HepG2 (cell line): ENCODE measurements around the gene CBLN3. TPM values are rescaled to one million over a fixed set of nuclear protein-coding genes. Genes with fewer than 3 reads are reported as not detected.
A peak's percentile ranks its signal among the peaks of the same experiment; 100 is the strongest.

Source experiments
- ARNT ChIP-seq: fragments of 450-650 bp; IDR thresholded peaks from 2 replicates; pipeline ENCODE4 v1.6.1; 2017
- HNRNPH1 ChIP-seq: fragments of 200-400 bp; formaldehyde crosslinking; optimal IDR thresholded peaks from 2 replicates; pipeline ENCODE3; 2017; ENCODE audit warnings: mild to moderate bottlenecking, low read depth, low read length
- KAT8 ChIP-seq: IDR thresholded peaks from 2 replicates; pipeline ENCODE4 v1.6.1; 2016; ENCODE audit warnings: missing genetic modification reagents, missing compliant biosample characterization
- MTA3 ChIP-seq: sonication (generic); formaldehyde crosslinking; IDR thresholded peaks from 2 replicates; pipeline ENCODE4 v1.4.0; 2020; ENCODE audit warnings: missing genetic modification reagents
- PHB2 ChIP-seq: fragments of 450-650 bp; IDR thresholded peaks from 2 replicates; pipeline ENCODE4 v1.6.1; 2018; ENCODE audit not compliant: partially characterized antibody
- POLR2AphosphoS5 ChIP-seq: IDR thresholded peaks from 2 replicates; pipeline ENCODE4 v1.6.1; 2012; ENCODE audit warnings: low read depth, low read length
- SAP130 ChIP-seq: IDR thresholded peaks from 2 replicates; pipeline ENCODE4 v1.6.1; 2016; ENCODE audit warnings: low read depth
- U2AF2 ChIP-seq: fragments of 200-400 bp; formaldehyde crosslinking; IDR thresholded peaks from 2 replicates; pipeline ENCODE4 v1.6.1; 2017; ENCODE audit warnings: low read depth, mild to moderate bottlenecking, low read length
- ZBTB33 ChIP-seq: sonication (generic); formaldehyde crosslinking; IDR thresholded peaks from 2 replicates; pipeline ENCODE4 v1.4.0; 2020; ENCODE audit warnings: missing genetic modification reagents
- ZNF20 ChIP-seq: sonication (generic); formaldehyde crosslinking; IDR thresholded peaks from 2 replicates; pipeline ENCODE4 v1.4.0; 2020; ENCODE audit warnings: mild to moderate bottlenecking, moderate library complexity, missing genetic modification reagents
- ZNF317 ChIP-seq: sonication (generic); formaldehyde crosslinking; IDR thresholded peaks from 2 replicates; pipeline ENCODE4 v1.5.0; 2020; ENCODE audit warnings: mild to moderate bottlenecking, missing genetic modification reagents
- ZNF589 ChIP-seq: sonication (generic); formaldehyde crosslinking; conservative IDR thresholded peaks from 2 replicates; pipeline ENCODE4 v1.8.0; 2022; ENCODE audit warnings: mild to moderate bottlenecking, moderate library complexity, missing genetic modification reagents
- ZNF772 ChIP-seq: sonication (generic); formaldehyde crosslinking; IDR thresholded peaks from 2 replicates; pipeline ENCODE4 v1.5.0; 2020; ENCODE audit warnings: mild to moderate bottlenecking, missing genetic modification reagents
- polyA plus RNA-seq, 8 experiments: library from polyadenylated mRNA; depleted of rRNA in 3 of 8; stranded (reverse) in 7 of 8; unstranded in 1 of 8; fragments of >200 nt; fragmentation: Illumina TruSeq in 4 of 8; extraction: Trizol in 4 of 8; gene quantifications; 2 replicates each; pipeline versions ENCODE4 v1.2.1 to v1.2.3, GENCODE V29; 2011 to 2016; ENCODE audit warnings: low read depth in 4 of 8, missing spikeins in 1 of 8, mixed read lengths in 1 of 8; ENCODE audit not compliant: insufficient read depth in 1 of 8
- total RNA-seq, 5 experiments: library from RNA; depleted of rRNA; stranded (reverse); fragments of >200 nt; fragmentation: Illumina TruSeq; extraction: Trizol; gene quantifications; 2 replicates each; pipeline ENCODE4 v1.2.3, GENCODE V29; 2016; ENCODE audit warnings: low read depth in 1 of 5
- TF ChIP-seq, protein P1 (sequence below): sonication (generic); formaldehyde crosslinking; IDR thresholded peaks from 2 replicates; pipeline ENCODE4 v1.4.0; 2020; ENCODE audit warnings: mild to moderate bottlenecking, missing genetic modification reagents
- TF ChIP-seq, protein P2 (sequence below), 2 experiments: sonication (generic) in 1 of 2; formaldehyde crosslinking in 1 of 2; IDR thresholded peaks; 2 replicates each; pipeline versions ENCODE4 v1.4.0 to v1.6.1; 2016 to 2020; ENCODE audit warnings: borderline replicate concordance in 1 of 2, low read depth in 1 of 2, mild to moderate bottlenecking in 1 of 2, missing genetic modification reagents in 1 of 2
- TF ChIP-seq, protein P3 (sequence below): sonication (generic); formaldehyde crosslinking; IDR thresholded peaks from 2 replicates; pipeline ENCODE4 v1.5.1; 2020; ENCODE audit warnings: mild to moderate bottlenecking, missing genetic modification reagents, moderate library complexity

The CBLN3 gene
- total and polyA plus RNA-seq, 2 of the 13 experiments (the other 11 are each of a cell fraction or from before 2014, with no cell fraction given), result 0.66 to 0.98 TPM

DNA sequence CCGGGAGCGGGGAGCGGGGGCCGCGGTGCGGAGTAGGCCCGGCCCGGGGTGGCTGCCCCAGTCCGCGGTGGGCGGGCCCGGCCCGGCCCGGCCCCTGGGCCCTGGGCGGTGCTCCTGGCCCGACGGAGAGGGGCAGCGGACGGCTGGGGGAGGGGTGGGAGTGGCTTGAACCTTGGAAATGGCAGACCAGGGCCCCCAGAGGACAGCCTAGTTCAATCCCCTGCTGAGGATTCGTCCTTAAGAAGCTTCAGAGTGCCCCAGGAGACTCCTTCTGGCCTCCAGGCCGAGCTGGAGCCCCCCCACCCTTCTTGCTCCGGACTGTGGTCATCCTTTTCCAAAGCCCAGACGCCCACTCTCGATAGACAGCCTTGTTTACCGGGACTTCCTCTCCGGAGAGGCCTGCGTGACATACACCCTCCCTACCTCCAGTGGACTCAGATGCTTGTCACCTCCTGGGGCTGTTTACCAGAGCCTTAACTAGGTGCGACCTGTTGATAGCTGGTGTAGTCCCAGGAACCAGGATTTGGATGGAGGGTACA lies 744 bp upstream of the CBLN3 start (continued):
- TF ChIP-seq, protein P1, sequence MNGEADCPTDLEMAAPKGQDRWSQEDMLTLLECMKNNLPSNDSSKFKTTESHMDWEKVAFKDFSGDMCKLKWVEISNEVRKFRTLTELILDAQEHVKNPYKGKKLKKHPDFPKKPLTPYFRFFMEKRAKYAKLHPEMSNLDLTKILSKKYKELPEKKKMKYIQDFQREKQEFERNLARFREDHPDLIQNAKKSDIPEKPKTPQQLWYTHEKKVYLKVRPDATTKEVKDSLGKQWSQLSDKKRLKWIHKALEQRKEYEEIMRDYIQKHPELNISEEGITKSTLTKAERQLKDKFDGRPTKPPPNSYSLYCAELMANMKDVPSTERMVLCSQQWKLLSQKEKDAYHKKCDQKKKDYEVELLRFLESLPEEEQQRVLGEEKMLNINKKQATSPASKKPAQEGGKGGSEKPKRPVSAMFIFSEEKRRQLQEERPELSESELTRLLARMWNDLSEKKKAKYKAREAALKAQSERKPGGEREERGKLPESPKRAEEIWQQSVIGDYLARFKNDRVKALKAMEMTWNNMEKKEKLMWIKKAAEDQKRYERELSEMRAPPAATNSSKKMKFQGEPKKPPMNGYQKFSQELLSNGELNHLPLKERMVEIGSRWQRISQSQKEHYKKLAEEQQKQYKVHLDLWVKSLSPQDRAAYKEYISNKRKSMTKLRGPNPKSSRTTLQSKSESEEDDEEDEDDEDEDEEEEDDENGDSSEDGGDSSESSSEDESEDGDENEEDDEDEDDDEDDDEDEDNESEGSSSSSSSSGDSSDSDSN, result 0 out of 2 replicates have a peak, but pooled peaks have one; percentile 45
- 0 out of 2 replicates have a peak, but pooled peaks have one; percentile 8 for TF ChIP-seq ZNF589 (CRISPR knock-in tag)
- TF ChIP-seq, protein P2, sequence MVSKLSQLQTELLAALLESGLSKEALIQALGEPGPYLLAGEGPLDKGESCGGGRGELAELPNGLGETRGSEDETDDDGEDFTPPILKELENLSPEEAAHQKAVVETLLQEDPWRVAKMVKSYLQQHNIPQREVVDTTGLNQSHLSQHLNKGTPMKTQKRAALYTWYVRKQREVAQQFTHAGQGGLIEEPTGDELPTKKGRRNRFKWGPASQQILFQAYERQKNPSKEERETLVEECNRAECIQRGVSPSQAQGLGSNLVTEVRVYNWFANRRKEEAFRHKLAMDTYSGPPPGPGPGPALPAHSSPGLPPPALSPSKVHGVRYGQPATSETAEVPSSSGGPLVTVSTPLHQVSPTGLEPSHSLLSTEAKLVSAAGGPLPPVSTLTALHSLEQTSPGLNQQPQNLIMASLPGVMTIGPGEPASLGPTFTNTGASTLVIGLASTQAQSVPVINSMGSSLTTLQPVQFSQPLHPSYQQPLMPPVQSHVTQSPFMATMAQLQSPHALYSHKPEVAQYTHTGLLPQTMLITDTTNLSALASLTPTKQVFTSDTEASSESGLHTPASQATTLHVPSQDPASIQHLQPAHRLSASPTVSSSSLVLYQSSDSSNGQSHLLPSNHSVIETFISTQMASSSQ (IDR thresholded peaks at IDR 0.05; ENCODE audit: low read depth), result no peak
- TF ChIP-seq, protein P2 (CRISPR knock-in tag; IDR thresholded peaks at IDR 0.05; ENCODE audit: borderline replicate concordance), result no peak
- TF ChIP-seq ZNF772, result peak; percentile 7; the same call in 1 of the 2 replicates
- peak; percentile 42; the same call in 1 of the 2 replicates for TF ChIP-seq ZNF20 (CRISPR knock-in tag)
- TF ChIP-seq U2AF2, result no peak
- peak; percentile 29; the same call in 1 of the 2 replicates for TF ChIP-seq SAP130 (CRISPR knock-in tag)
- peak; percentile 22; the same call in 1 of the 2 replicates for TF ChIP-seq POLR2AphosphoS5
- TF ChIP-seq MTA3 (CRISPR knock-in tag), result no peak
- no peak for TF ChIP-seq PHB2
- TF ChIP-seq, protein P3, sequence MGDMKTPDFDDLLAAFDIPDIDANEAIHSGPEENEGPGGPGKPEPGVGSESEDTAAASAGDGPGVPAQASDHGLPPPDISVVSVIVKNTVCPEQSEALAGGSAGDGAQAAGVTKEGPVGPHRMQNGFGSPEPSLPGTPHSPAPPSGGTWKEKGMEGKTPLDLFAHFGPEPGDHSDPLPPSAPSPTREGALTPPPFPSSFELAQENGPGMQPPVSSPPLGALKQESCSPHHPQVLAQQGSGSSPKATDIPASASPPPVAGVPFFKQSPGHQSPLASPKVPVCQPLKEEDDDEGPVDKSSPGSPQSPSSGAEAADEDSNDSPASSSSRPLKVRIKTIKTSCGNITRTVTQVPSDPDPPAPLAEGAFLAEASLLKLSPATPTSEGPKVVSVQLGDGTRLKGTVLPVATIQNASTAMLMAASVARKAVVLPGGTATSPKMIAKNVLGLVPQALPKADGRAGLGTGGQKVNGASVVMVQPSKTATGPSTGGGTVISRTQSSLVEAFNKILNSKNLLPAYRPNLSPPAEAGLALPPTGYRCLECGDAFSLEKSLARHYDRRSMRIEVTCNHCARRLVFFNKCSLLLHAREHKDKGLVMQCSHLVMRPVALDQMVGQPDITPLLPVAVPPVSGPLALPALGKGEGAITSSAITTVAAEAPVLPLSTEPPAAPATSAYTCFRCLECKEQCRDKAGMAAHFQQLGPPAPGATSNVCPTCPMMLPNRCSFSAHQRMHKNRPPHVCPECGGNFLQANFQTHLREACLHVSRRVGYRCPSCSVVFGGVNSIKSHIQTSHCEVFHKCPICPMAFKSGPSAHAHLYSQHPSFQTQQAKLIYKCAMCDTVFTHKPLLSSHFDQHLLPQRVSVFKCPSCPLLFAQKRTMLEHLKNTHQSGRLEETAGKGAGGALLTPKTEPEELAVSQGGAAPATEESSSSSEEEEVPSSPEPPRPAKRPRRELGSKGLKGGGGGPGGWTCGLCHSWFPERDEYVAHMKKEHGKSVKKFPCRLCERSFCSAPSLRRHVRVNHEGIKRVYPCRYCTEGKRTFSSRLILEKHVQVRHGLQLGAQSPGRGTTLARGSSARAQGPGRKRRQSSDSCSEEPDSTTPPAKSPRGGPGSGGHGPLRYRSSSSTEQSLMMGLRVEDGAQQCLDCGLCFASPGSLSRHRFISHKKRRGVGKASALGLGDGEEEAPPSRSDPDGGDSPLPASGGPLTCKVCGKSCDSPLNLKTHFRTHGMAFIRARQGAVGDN (CRISPR knock-in tag), result peak; percentile 36; the same call in 1 of the 2 replicates
- no peak for TF ChIP-seq HNRNPH1
- TF ChIP-seq ZBTB33 (CRISPR knock-in tag), result no peak
- TF ChIP-seq ARNT, result no peak
- no peak for TF ChIP-seq KAT8 (CRISPR knock-in tag)
- no peak; the same call in 1 of the 2 replicates for TF ChIP-seq ZNF317
